IMR-90 (cell line): ENCODE data around the gene KRT71. TPM values are rescaled to one million over a fixed set of nuclear protein-coding genes. Genes with fewer than 3 reads are reported as not detected.

Source experiments
- ATAC-seq: fragments of 200-7000 bp; cut with Tn5 transposase; 2 replicates; pipeline ENCODE4 v1.9.1; 2020; ENCODE audit warnings: low read depth, mild to moderate bottlenecking, moderate library complexity
- BruUV-seq: library from RNA; stranded (reverse); fragments of 400-500 nt; replicated peaks from 2 replicates; lab custom pipeline; 2021; lab: Mats Ljungman, UMichigan
- CTCF ChIA-PET: fragments of 300-600 bp; formaldehyde crosslinking; extraction: SDS; loops from one replicate; lab custom pipeline; 2021; ENCODE audit warnings: antibody characterized with exemption; lab: Yijun Ruan, JAX
- POLR2A ChIA-PET: fragments of 300-600 bp; sonication (Branson Sonifier 250); formaldehyde crosslinking; loops from one replicate; lab custom pipeline; 2022; ENCODE audit warnings: antibody characterized with exemption; ENCODE audit not compliant: unreplicated experiment; lab: Charles Lee
- DNase-seq: peaks from one replicate; pipeline ENCODE4 v3.0.0; 2013
- H2AFZ ChIP-seq: replicated peaks from 2 replicates; pipeline ENCODE3; 2013; ENCODE audit warnings: low read length, mild to moderate bottlenecking; ENCODE audit not compliant: poor library complexity
- H2AK5ac ChIP-seq: 2 replicates; pipeline ENCODE4 v1.6.1; 2013; ENCODE audit warnings: low read depth, low read length, inconsistent platforms
- H2AK9ac ChIP-seq: replicated peaks from 2 replicates; pipeline ENCODE3; 2013; ENCODE audit warnings: mild to moderate bottlenecking, low read depth, low read length, moderate library complexity; ENCODE audit not compliant: poor library complexity
- H2BK120ac ChIP-seq: 2 replicates; pipeline ENCODE4 v1.6.1; 2013; ENCODE audit warnings: low read depth, low read length, inconsistent platforms
- H2BK15ac ChIP-seq: 3 replicates; pipeline ENCODE4 v1.6.1; 2013; ENCODE audit warnings: low read depth, low read length, inconsistent platforms
- H2BK20ac ChIP-seq: 2 replicates; pipeline ENCODE4 v1.6.1; 2013; ENCODE audit warnings: low read depth, mild to moderate bottlenecking, inconsistent platforms, low read length, moderate library complexity
- H2BK5ac ChIP-seq: 2 replicates; pipeline ENCODE4 v1.6.1; 2013; ENCODE audit warnings: mild to moderate bottlenecking, low read depth, low read length, inconsistent platforms; ENCODE audit not compliant: poor library complexity, severe bottlenecking
- H3K14ac ChIP-seq: replicated peaks from 2 replicates; pipeline ENCODE4 v1.6.1; 2013; ENCODE audit warnings: low read depth, low read length, inconsistent platforms
- H3K18ac ChIP-seq: 2 replicates; pipeline ENCODE4 v1.6.1; 2013; ENCODE audit warnings: low read depth, low read length, control low read depth
- H3K23ac ChIP-seq: 2 replicates; pipeline ENCODE4 v1.6.1; 2013; ENCODE audit warnings: low read depth, low read length, inconsistent platforms
- H3K27ac ChIP-seq: 2 replicates; pipeline ENCODE4 v1.5.1; 2013; ENCODE audit warnings: mild to moderate bottlenecking, control low read depth, low read length; ENCODE audit not compliant: insufficient read depth
- H3K27me3 ChIP-seq: 2 replicates; pipeline ENCODE4 v1.6.1; 2013; ENCODE audit warnings: low read length; ENCODE audit not compliant: control insufficient read depth, insufficient read depth
- H3K36me3 ChIP-seq: 2 replicates; pipeline ENCODE4 v1.6.1; 2013; ENCODE audit warnings: low read length, mixed read lengths; ENCODE audit not compliant: control insufficient read depth, insufficient read depth
- H3K4ac ChIP-seq: 2 replicates; pipeline ENCODE4 v1.6.1; 2013; ENCODE audit warnings: low read depth, low read length, inconsistent platforms
- H3K4me1 ChIP-seq: 2 replicates; pipeline ENCODE4 v1.6.1; 2013; ENCODE audit warnings: low read length, mixed read lengths; ENCODE audit not compliant: control insufficient read depth, insufficient read depth
- H3K4me2 ChIP-seq: 2 replicates; pipeline ENCODE4 v1.6.1; 2013; ENCODE audit warnings: low read depth, mild to moderate bottlenecking, control low read depth, low read length, moderate library complexity
- H3K4me3 ChIP-seq: 2 replicates; pipeline ENCODE4 v1.5.1; 2013; ENCODE audit warnings: low read depth, mild to moderate bottlenecking, control low read depth, low read length, moderate library complexity; ENCODE audit not compliant: insufficient read depth
- H3K56ac ChIP-seq: 2 replicates; pipeline ENCODE4 v1.6.1; 2013; ENCODE audit warnings: low read length, inconsistent platforms; ENCODE audit not compliant: insufficient read depth; ENCODE audit errors: extremely low read depth
- H3K79me1 ChIP-seq, 2 experiments: 2 replicates each; pipeline ENCODE4 v1.6.1; 2013; ENCODE audit warnings: low read length in 2 of 2, inconsistent platforms in 1 of 2, low read depth in 1 of 2
- H3K9ac ChIP-seq: 2 replicates; pipeline ENCODE4 v1.6.1; 2013; ENCODE audit warnings: low read depth, low read length, control low read depth
- H3K9me1 ChIP-seq: 2 replicates; pipeline ENCODE4 v1.6.1; 2013; ENCODE audit warnings: low read length, inconsistent platforms; ENCODE audit not compliant: insufficient read depth
- H3K9me3 ChIP-seq: 2 replicates; pipeline ENCODE4 v1.6.1; 2013; ENCODE audit warnings: low read length; ENCODE audit not compliant: control insufficient read depth, insufficient read depth
- H4K20me1 ChIP-seq: 2 replicates; pipeline ENCODE4 v1.6.1; 2013; ENCODE audit warnings: low read length, inconsistent platforms; ENCODE audit not compliant: insufficient read depth
- H4K5ac ChIP-seq: 2 replicates; pipeline ENCODE4 v1.6.1; 2013; ENCODE audit warnings: mild to moderate bottlenecking, low read depth, low read length, control low read depth
- H4K8ac ChIP-seq, 2 experiments: 2 replicates each; pipeline ENCODE4 v1.6.1; 2013; ENCODE audit warnings: low read depth in 2 of 2, low read length in 2 of 2, control low read depth in 1 of 2, inconsistent platforms in 1 of 2
- H4K91ac ChIP-seq: 2 replicates; pipeline ENCODE4 v1.6.1; 2013; ENCODE audit warnings: low read depth, low read length, inconsistent platforms; ENCODE audit not compliant: insufficient read depth
- CEBPB ChIP-seq: IDR thresholded peaks from 2 replicates; pipeline ENCODE4 v1.6.1; 2012; ENCODE audit warnings: low read depth, low read length, improper control_type of control experiment
- CHD1 ChIP-seq: IDR thresholded peaks from 2 replicates; pipeline ENCODE4 v1.6.1; 2012; ENCODE audit warnings: low read depth, low read length, improper control_type of control experiment
- CTCF ChIP-seq: conservative IDR thresholded peaks from 2 replicates; pipeline ENCODE4 v1.5.1; 2012; ENCODE audit warnings: mild to moderate bottlenecking, low read depth, low read length, improper control_type of control experiment
- ELK1 ChIP-seq: fragments of 150-350 bp; IDR thresholded peaks from 2 replicates; pipeline ENCODE4 v1.6.1; 2016; ENCODE audit warnings: low read depth, mild to moderate bottlenecking, low read length, moderate library complexity, borderline replicate concordance
- FOS ChIP-seq: fragments of 150-350 bp; IDR thresholded peaks from 2 replicates; pipeline ENCODE4 v1.6.1; 2016; ENCODE audit warnings: low read depth, low read length
- MAFK ChIP-seq: IDR thresholded peaks from 2 replicates; pipeline ENCODE4 v1.6.1; 2012; ENCODE audit warnings: low read depth, low read length, improper control_type of control experiment
- NFE2L2 ChIP-seq: fragments of 150-350 bp; IDR thresholded peaks from 2 replicates; pipeline ENCODE4 v1.6.1; 2016; ENCODE audit warnings: low read depth, mild to moderate bottlenecking, low read length
- POLR2A ChIP-seq: IDR thresholded peaks from 2 replicates; pipeline ENCODE4 v1.6.1; 2012; ENCODE audit warnings: mild to moderate bottlenecking, low read depth, low read length
- RAD21 ChIP-seq: IDR thresholded peaks from 2 replicates; pipeline ENCODE4 v1.6.1; 2012; ENCODE audit warnings: low read length, improper control_type of control experiment
- RCOR1 ChIP-seq: IDR thresholded peaks from 2 replicates; pipeline ENCODE4 v1.6.1; 2012; ENCODE audit warnings: mild to moderate bottlenecking, low read length, improper control_type of control experiment; ENCODE audit not compliant: insufficient replicate concordance
- RFX5 ChIP-seq: IDR thresholded peaks from 2 replicates; pipeline ENCODE4 v1.8.0; 2012; ENCODE audit warnings: low read depth, mild to moderate bottlenecking, low read length, moderate library complexity
- SMC3 ChIP-seq: fragments of 150-350 bp; IDR thresholded peaks from 2 replicates; pipeline ENCODE4 v1.6.1; 2016; ENCODE audit warnings: low read depth, mild to moderate bottlenecking, antibody characterized with exemption, low read length, moderate library complexity
- WGBS, 2 experiments: methylation state at CpG; one replicate each; pipeline versions ENCODE4 v1.1.5 to v1.1.7; 2013; ENCODE audit warnings: missing lambda C conversion rate in 2 of 2; ENCODE audit not compliant: insufficient read length in 1 of 2; ENCODE audit errors: extremely low coverage in 2 of 2; 5-methylcytosine and 5-hydroxymethylcytosine counted together
- dilution Hi-C: fragments of 300-500 bp; cut with HindIII; formaldehyde crosslinking; loops from one replicate; pipeline ENCODE4 v1.14.3; 2018; ENCODE audit warnings: low sequenced_read_pairs; ENCODE audit not compliant: unreplicated experiment
- in situ Hi-C: fragments of 300-500 bp; cut with MboI; formaldehyde crosslinking; loops from 3 replicates; pipeline ENCODE4 v1.14.3; 2019; ENCODE audit warnings: low sequenced_read_pairs, inconsistent platforms, mixed read lengths
- intact Hi-C: fragments of 100-400 bp; cut with micrococcal nuclease; formaldehyde crosslinking; loops from 2 replicates; pipeline ENCODE4 v1.10.0; 2022
- polyA plus RNA-seq, 3 experiments: library from polyadenylated mRNA; depleted of rRNA; stranded (reverse); fragments of >200 nt; gene quantifications; 2 replicates each; pipeline ENCODE4 v1.2.3, GENCODE V29; 2012; ENCODE audit warnings: low replicate concordance in 1 of 3
- total RNA-seq: library from RNA; depleted of rRNA; stranded (reverse); fragments of >200 nt; gene quantifications from 2 replicates; pipeline ENCODE4 v1.2.3, GENCODE V29; 2012

Gene KRT71
- total and polyA plus RNA-seq, 2 of the 4 experiments (the other 2 are of a cell fraction): not detected

GRCh38 chr12:52575256-52575655 is 22.3 kb upstream of the KRT71 start:
- Histone ChIP-seq H3K14ac (no peak overlapping the region), H3K36me3 (no peaks in the 10 kb centered on the region), H3K56ac (no peak overlapping the region), H2AFZ (no peak overlapping the region), H4K8ac (no peak overlapping the region), H3K27ac (no peak overlapping the region), H3K18ac (no peak overlapping the region), H4K5ac (no peak overlapping the region), H3K23ac (no peak overlapping the region), H3K79me1 (no peaks in the 10 kb centered on the region), H2AK5ac (no peak overlapping the region), H4K91ac (no peak overlapping the region), H4K20me1 (no peaks in the 10 kb centered on the region), H3K9me3 (no peaks in the 10 kb centered on the region), H3K4me1 (no peaks in the 10 kb centered on the region), H3K4ac (no peak overlapping the region), H3K4me2 (no peak overlapping the region), H2BK15ac (no peak overlapping the region), H2BK20ac (no peak overlapping the region), H3K9ac (no peak overlapping the region), H2BK5ac (no peak overlapping the region), H2BK120ac (no peak overlapping the region), H3K27me3 (peaks cover 52% of the 10 kb centered on the region), H3K9me1 (no peaks in the 10 kb centered on the region), H3K4me3 (no peak overlapping the region), H2AK9ac (no peak overlapping the region)
- dilution Hi-C loops: no loop called here
- no peak for DNase-seq
- ChIA-PET CTCF (no interaction called here), POLR2A (no interaction called here)
- intact Hi-C loops: no loop called here
- no peak for ATAC-seq
- no TSS peak for BruUV-seq
- WGBS, 2 experiments: 40% methylated on average over 1 of the region's 9 CpGs; no CpG with 5 or more reads in 1 of the 2 experiments
- in situ Hi-C loops: no loop called here
- TF ChIP-seq CEBPB: no peak
- TF ChIP-seq FOS: no peak
- TF ChIP-seq RFX5: no peak
- no peak for TF ChIP-seq RAD21
- no peak for TF ChIP-seq NFE2L2
- no peak for TF ChIP-seq SMC3
- TF ChIP-seq MAFK: no peak
- no peak for TF ChIP-seq RCOR1
- TF ChIP-seq POLR2A: no peak
- TF ChIP-seq CHD1: no peak
- TF ChIP-seq CTCF: no peak
- TF ChIP-seq ELK1: no peak
